Esophagus muscularis mucosa (tissue), 4 donors: Measurements from ENCODE around the gene MYLK.

Source experiments
- EP300 ChIP-seq: sonication (generic); formaldehyde crosslinking; IDR thresholded peaks from one replicate; pipeline ENCODE4 v1.6.1; 2017; ENCODE audit warnings: antibody characterized with exemption
- POLR2A ChIP-seq: fragments of 450-650 bp; IDR thresholded peaks from one replicate; pipeline ENCODE4 v1.6.1; 2017; ENCODE audit warnings: antibody characterized with exemption, moderate library complexity, mild to moderate bottlenecking, low read depth
- POLR2AphosphoS5 ChIP-seq, 2 donors: sonication (generic); formaldehyde crosslinking; IDR thresholded peaks; one replicate each; pipeline ENCODE4 v1.6.1; 2017; ENCODE audit warnings: antibody characterized with exemption in 2 of 2
- TF ChIP-seq, protein P1 (sequence below), 3 experiments: fragments of 200-600 bp in 2 of 3; fragments of 450-650 bp in 1 of 3; sonication (generic) in 2 of 3; IDR thresholded peaks; one replicate each; pipeline ENCODE4 v1.5.1; 2017 to 2019; ENCODE audit warnings: antibody characterized with exemption in 3 of 3, mild to moderate bottlenecking in 2 of 3, moderate library complexity in 1 of 3

DNA sequence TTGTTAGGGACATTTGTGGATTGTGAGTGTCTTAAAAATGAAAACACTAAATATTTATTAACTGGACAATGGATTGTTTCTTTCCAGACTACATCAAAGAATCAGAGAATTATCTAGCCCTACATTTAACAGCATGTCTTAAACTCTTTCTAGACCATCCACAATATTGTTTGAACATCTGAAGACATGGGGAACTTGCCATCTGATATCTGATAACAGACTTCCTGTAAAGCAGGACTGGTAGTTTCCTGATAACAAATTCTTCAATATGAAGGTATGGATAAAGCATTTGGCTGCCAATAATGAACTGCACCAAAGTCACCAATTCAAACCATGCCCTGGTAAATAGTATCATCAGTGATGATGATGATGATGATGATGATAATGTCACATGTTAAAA is 273.1 kb downstream of the MYLK start:
- TF ChIP-seq, protein P1, sequence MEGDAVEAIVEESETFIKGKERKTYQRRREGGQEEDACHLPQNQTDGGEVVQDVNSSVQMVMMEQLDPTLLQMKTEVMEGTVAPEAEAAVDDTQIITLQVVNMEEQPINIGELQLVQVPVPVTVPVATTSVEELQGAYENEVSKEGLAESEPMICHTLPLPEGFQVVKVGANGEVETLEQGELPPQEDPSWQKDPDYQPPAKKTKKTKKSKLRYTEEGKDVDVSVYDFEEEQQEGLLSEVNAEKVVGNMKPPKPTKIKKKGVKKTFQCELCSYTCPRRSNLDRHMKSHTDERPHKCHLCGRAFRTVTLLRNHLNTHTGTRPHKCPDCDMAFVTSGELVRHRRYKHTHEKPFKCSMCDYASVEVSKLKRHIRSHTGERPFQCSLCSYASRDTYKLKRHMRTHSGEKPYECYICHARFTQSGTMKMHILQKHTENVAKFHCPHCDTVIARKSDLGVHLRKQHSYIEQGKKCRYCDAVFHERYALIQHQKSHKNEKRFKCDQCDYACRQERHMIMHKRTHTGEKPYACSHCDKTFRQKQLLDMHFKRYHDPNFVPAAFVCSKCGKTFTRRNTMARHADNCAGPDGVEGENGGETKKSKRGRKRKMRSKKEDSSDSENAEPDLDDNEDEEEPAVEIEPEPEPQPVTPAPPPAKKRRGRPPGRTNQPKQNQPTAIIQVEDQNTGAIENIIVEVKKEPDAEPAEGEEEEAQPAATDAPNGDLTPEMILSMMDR (IDR thresholded peaks at IDR 0.05), result no peak
- TF ChIP-seq POLR2A, result no peak
- TF ChIP-seq POLR2AphosphoS5 (IDR thresholded peaks at IDR 0.05), result no peak
- no peak for TF ChIP-seq EP300
